Left ventricle myocardium superior (tissue), 1 donor: ENCODE results near the gene SMAGP. TPM values are rescaled to one million over a fixed set of nuclear protein-coding genes. Genes with fewer than 3 reads are reported as not detected.
A peak's percentile ranks its signal among the peaks of the same experiment; 100 is the strongest.
"Not testable (repeated sequence)": the region's sequence is repeated elsewhere in the genome, so short reads cannot be mapped to it uniquely, and the experiment has no call there.

ENCODE experiments used
- ATAC-seq: fragments of 200-7000 bp; cut with Tn5 transposase; one replicate; pipeline ENCODE4 v1.9.1; 2020; ENCODE audit warnings: mild to moderate bottlenecking, moderate library complexity
- DNase-seq: peaks from one replicate; pipeline ENCODE4 v3.0.0-alpha.2; 2020
- intact Hi-C: fragments of 100-400 bp; cut with micrococcal nuclease; formaldehyde crosslinking; loops from one replicate; pipeline ENCODE4 v1.11.0; 2022
- total RNA-seq: library from RNA; stranded (reverse); fragmentation: NEBNext Ultra II Directional; extraction: Animal tissue kit (Norgen Biotek cat#: 25700); gene quantifications from one replicate; pipeline ENCODE4 v1.2.1, GENCODE V29; 2021
- donor health status: DM: no; HTN: yes; CAD: no; lungs with severe emphysema.

SMAGP gene
- total RNA-seq, 1 donor from 2014 or later, result 3.4 TPM

GRCh38 chr12:51232642-51233041 is 37.6 kb downstream of the SMAGP start:
- no peak for DNase-seq
- ATAC-seq, result no peak
- intact Hi-C loops, result no loop called here

DNA sequence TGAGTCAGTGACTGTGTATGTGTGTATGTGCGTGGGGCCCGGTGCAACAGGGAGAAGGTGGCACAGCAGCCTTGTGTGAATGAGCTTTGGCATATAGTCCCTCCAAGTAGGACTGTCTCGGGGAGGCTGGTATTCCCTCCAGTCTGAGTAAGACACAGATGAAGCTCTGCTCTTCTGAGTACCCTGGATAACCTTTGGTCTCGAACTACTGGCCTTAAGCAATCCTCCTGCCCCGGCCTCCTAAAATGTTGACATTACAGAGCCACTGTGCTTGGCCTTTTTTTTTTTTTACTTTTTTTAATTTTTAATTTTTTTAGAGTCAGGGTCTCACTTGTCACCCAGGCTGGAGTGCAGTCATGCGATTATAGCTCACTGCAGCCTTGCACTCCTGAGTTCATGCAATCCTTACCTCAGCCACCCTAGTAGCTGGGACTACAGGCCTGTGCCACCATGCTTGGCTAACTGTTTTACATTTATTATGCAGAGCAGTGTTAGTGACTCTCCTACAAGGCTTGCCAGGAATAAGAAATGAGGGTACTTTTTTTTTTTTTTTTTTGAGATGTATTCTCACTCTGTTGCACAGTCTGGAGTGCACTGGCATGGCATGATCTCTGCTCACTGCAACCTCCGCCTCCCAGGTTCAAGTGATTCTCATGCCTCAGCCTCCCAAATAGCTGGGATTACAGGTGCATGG is 41.0 kb downstream of the SMAGP start:
- intact Hi-C loops, result no loop called here
- no peak for ATAC-seq
- no peak for DNase-seq

GRCh38 chr12:51227962-51228361 is 42.3 kb downstream of the SMAGP start:
- ATAC-seq (no peak), DNase-seq (no peak)
- intact Hi-C loops, result no loop called here

- DNase-seq, ATAC-seq: not testable (repeated sequence)
Measured at GRCh38 chr12:51227112-51227511, 43.1 kb downstream of the SMAGP start.

DNA sequence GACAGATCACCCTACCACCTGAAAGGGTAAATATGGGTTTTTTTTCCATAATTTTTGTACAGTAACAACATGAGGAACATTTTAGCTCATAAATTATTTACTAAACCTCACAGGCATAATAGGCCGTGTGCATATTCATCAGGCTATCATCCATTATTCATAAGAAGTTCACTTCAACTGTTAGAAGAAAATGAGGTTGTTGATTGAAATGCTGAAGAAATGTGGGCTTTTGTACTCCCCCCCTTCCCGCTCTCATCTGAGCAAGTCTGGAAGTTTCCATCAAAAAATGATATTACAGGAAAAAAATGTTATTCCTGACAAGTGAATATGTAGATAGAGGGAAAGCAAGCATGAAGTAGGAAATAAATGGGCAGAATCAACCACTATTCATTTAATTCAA is 44.4 kb downstream of the SMAGP start:
- ATAC-seq (no peak), DNase-seq (no peak)
- intact Hi-C loops, result no loop called here

More at GRCh38 chr12:51227112-51227511, 43.1 kb downstream of the SMAGP start:
- intact Hi-C loops, result not testable (repeated sequence)

- DNase-seq, result no peak
- intact Hi-C loops, result no loop called here
- no peak for ATAC-seq
Measured at GRCh38 chr12:51225234-51225633, 45.0 kb downstream of the SMAGP start.

- no peak for DNase-seq
- intact Hi-C loops, result no loop called here
- ATAC-seq, result no peak
Measured at GRCh38 chr12:51224625-51225024, 45.6 kb downstream of the SMAGP start.

DNA sequence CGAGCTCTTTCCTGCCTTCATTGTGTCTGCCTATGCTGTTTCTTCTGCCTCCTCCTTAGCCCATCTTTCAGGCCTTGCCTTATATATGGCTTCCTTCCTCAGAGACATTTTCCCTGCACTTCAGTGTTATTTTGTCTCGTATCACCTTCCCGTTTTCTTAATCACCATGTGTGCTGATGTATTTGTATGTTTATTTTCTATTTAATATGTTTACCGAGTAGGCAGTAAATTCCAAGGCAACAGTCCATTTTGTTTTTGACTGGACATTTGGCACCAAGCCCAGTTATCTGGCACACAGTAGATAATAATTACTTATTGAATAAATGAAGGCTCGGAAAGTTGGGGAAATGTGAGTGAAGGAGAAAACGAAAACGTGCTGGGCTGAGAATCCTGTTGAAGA is 47.8 kb downstream of the SMAGP start:
- intact Hi-C loops, result no loop called here
- DNase-seq (no peak), ATAC-seq (no peak)

DNA sequence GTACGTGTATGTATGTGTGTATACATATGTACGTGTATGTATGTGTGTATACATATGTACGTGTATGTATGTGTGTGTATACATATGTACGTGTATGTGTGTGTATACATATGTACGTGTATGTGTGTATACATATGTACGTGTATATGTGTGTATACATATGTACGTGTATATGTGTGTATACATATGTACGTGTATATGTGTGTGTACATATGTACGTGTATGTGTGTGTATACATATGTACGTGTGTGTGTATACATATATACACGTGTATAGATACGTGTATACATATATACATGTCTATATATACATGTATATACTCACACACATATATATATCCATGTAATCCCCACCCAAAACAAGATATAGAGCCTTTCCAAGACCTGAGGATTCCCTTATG is 50.4 kb downstream of the SMAGP start:
- DNase-seq, intact Hi-C loops, ATAC-seq: not testable (repeated sequence)

DNA sequence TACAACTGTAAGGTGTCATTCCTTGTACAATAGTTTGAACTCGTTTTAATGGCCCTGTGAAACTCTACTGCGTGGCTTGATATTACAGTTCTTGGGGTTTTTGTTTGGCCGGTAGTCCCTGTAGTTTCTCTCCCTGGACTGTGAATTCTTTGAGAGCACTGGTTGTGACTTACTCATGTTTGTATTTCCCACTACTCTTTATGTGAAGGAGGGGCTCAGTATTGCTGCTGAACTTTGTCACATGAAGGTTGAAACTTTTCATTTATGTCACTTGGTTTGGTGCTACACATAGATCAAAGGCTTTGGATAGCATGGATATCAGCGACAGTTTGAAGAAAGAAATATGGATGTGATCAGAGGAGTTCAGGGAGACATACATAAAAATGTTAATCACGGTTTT is 50.9 kb downstream of the SMAGP start:
- DNase-seq (no peak), ATAC-seq (no peak)
- intact Hi-C loops, result no loop called here

GRCh38 chr12:51218607-51219161 is 51.5 kb downstream of the SMAGP start:
- intact Hi-C loops, result no loop called here
- ATAC-seq (peak; percentile 1), DNase-seq (no peak)

GRCh38 chr12:51217968-51218606 is 52.1 kb downstream of the SMAGP start, which contains the start of gene POU6F1:
POU6F1 (minus strand) TSS chr12:51218062; CDS start chr12:51206836, 11,226 bp downstream.
- DNase-seq (peak; percentile 83), ATAC-seq (peak; percentile 93)
- intact Hi-C loops, result no loop called here

DNA sequence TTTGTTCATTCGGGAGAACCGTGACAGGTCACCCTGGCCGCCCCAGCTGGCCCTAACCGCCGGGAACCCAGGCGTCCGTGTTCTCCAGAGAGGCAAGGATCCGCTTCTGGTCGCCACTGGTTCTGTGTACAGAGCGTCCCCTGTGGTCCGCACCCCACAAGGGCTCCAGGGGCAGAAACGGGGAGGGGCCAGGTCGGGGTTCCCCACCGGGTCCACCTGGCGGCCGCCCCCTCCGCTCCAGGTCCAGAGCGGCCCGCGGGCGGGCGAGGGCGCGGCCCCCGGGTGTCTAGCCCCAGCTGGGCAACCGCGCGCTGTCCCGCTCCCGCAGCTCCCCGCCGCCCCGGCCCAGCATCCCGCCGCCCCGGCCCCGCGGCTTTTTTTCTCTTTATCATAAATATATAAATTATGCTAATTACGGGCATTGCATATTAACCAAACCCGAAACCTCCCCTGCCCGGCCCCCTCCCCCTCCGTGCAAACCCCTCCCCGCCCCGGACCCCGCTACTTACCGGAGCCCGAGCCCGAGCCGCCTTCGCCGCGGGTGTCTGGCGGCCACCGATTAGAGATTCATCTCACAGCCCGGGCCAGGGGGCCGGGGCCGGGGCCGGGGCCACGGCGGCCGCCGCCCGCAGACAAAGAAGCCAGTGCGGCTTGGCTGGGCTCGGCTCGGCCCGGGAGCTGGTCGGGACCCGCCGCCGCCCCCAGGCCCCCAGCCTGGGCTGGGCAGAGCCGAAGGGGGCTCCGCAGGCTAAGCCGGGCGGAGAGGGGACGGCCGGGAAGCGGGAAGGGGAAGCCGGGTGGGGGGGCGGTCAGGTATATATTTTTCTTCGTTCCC is 52.9 kb downstream of the SMAGP start:
- ATAC-seq, result peak; percentile 69
- DNase-seq, result peak; percentile 73
- intact Hi-C loops, result no loop called here

DNA sequence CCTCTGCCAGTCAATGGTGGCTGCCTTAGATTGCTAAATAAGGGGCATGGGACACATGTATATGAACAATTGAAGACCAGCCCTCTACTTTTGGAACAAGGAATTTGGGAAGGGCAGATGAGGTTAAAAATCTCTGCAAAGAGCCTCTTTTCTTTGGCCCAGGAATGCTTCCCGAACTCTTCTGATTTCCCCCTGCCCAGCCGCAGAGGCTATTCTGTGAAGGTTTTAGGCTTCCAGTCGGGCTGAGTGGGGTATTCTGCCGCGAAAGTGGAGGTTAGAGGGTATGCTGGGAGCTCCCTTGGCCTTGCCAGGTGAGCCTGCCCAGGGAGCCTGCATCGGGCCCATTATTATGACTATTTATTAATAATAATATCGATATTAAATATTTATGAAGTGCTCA is 53.6 kb downstream of the SMAGP start:
- intact Hi-C loops, result no loop called here
- DNase-seq (no peak), ATAC-seq (no peak)

DNA sequence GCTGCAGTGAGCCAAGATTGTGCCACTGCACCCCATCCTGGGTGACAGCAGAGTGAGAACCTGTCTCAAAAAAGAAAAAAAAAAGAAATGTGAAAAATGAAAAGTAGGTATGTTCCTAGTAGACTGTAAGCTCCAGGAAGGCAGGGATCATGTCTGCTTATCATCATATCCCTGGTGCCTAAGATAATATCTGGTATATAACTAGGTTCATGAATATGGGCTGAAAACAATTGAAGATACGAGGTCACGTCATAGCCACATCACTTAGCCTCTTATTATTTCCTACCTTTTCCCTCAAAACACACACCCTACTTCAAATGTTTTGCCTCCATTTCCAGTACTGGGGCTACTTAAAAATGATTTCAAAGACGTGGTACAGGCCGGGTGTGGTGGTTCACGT is 55.3 kb downstream of the SMAGP start:
- intact Hi-C loops, result no loop called here
- ATAC-seq (no peak), DNase-seq (no peak)

GRCh38 chr12:51210690-51211395 is 59.4 kb downstream of the SMAGP start:
- DNase-seq (no peak), ATAC-seq (no peak)
- intact Hi-C loops, result no loop called here

- DNase-seq (no peak), ATAC-seq (no peak)
Measured at GRCh38 chr12:51209259-51209658, 61.0 kb downstream of the SMAGP start.

GRCh38 chr12:51208016-51208660 is 62.1 kb downstream of the SMAGP start:
- DNase-seq, result no peak
- intact Hi-C loops, result no loop called here
- ATAC-seq, result no peak

More at GRCh38 chr12:51209259-51209658, 61.0 kb downstream of the SMAGP start:
- intact Hi-C loops, result no loop called here

DNA sequence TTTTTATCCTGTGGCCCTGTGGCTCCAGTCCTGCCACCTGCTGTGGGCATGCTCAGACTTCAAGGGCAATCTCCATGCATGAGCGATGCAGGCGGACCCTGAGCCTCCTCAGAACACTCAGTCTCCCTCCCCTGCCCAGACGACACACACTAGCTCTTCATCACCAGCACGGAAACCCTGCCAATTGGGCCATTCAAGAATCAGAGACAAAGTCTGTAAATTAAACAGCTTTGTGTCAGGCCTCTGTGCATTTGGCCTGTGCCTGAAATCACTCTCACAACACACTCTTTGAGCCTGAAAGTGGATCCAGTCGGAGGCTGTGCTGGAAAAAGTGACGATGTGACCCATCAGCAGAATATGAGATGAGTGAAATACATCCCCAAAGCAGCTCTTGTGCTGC is 64.9 kb downstream of the SMAGP start:
- no peak for ATAC-seq
- intact Hi-C loops, result no loop called here
- DNase-seq, result no peak
